Gastroesophageal sphincter (tissue), 3 donors: ENCODE measurements around the gene RPL27.

ENCODE experiments used
- POLR2A ChIP-seq, 2 donors: fragments of 450-650 bp; IDR thresholded peaks; one replicate each; pipeline ENCODE4 v1.6.1; 2017; ENCODE audit warnings: antibody characterized with exemption in 2 of 2, mild to moderate bottlenecking in 2 of 2, moderate library complexity in 1 of 2
- TF ChIP-seq, protein P1 (sequence below), 4 experiments: fragments of 200-600 bp in 2 of 4; fragments of 450-650 bp in 2 of 4; sonication (generic) in 1 of 4; IDR thresholded peaks; one replicate each; pipeline ENCODE4 v1.5.1; 2017 to 2019; ENCODE audit warnings: antibody characterized with exemption in 4 of 4, mild to moderate bottlenecking in 2 of 4, moderate library complexity in 2 of 4

DNA sequence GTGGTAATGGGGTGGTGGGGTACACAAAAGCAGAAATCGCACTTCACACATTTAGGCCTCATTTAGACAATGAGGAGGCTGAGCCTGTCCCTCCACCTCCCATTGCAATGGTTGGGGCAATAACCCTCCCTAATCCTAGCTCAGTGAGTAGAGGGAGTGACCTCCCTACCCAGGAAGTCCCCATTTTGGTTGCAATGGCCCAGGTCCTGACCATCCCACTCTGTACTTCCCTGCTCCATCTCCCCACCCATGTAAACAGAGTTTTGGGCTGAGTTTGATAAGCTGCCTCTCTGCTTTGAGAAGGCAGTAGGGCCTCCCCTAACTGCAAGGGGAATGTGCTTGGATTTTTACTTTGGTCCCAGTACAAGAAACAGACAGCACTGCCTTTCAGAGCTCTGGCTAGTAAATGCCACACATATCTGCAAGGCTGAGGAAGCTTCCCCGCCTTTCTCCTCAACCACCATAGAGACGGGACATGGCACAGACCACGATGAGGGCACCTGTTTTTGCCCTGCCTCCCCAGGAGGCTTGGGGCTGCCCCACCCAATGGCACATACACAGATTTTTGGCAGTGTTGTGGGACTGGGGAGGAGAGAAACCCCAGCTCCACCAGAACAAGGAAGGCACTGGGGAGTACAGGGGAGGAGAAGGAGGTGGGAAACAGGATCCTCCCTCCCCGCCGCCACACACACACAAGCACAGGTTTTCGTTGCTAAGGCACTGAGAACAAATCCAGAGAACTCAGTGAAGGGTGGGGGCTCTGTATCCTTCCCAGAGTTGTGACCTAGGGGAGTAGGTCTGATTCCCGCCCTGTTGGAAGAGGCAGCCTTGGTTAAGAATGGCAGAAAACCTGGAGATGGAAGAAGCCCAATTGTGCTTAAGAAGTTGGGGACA is 16.7 kb downstream of the RPL27 start:
- no peak for TF ChIP-seq POLR2A (IDR thresholded peaks at IDR 0.05)
- TF ChIP-seq, protein P1, sequence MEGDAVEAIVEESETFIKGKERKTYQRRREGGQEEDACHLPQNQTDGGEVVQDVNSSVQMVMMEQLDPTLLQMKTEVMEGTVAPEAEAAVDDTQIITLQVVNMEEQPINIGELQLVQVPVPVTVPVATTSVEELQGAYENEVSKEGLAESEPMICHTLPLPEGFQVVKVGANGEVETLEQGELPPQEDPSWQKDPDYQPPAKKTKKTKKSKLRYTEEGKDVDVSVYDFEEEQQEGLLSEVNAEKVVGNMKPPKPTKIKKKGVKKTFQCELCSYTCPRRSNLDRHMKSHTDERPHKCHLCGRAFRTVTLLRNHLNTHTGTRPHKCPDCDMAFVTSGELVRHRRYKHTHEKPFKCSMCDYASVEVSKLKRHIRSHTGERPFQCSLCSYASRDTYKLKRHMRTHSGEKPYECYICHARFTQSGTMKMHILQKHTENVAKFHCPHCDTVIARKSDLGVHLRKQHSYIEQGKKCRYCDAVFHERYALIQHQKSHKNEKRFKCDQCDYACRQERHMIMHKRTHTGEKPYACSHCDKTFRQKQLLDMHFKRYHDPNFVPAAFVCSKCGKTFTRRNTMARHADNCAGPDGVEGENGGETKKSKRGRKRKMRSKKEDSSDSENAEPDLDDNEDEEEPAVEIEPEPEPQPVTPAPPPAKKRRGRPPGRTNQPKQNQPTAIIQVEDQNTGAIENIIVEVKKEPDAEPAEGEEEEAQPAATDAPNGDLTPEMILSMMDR (IDR thresholded peaks at IDR 0.05): no peak
